Erythroblast (primary cell): Measurements from ENCODE around the gene NCBP3.

Experiments used
- GATA1 ChIP-seq: IDR thresholded peaks from 2 replicates; pipeline ENCODE4 v1.6.1; 2011; ENCODE audit warnings: low read depth, mild to moderate bottlenecking, control low read depth, low read length, moderate library complexity
- POLR2A ChIP-seq: IDR thresholded peaks from 2 replicates; pipeline ENCODE4 v1.6.1; 2011; ENCODE audit warnings: mild to moderate bottlenecking, low read length

DNA sequence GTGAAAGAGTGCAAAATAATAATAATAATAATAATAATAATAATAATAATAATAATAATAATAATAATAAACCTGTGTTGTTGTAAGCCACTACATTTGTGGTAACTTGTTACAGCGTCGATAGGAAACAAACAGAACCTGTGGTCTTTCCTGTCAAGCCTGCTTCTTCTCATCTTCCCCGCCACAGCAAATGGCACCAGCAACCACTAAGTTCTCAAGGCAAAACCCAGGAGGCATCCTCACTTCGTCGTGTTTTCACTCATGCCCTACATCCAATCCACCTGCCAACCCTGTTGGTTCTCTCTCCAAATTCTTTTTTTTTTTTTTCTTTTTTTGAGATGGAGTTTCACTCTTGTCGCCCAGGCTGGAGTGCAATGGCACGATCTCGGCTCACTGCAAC lies 79.3 kb downstream of the NCBP3 start:
- no peak for TF ChIP-seq POLR2A
- TF ChIP-seq GATA1: no peak
